GM21390 (cell line): ENCODE results near the gene TNN.
A peak's percentile ranks its signal among the peaks of the same experiment; 100 is the strongest.

ENCODE experiments used
- ATAC-seq: cut with Tn5 transposase; IDR thresholded peaks from one replicate; pipeline ENCODE4 v1.9.1; 2021; ENCODE audit not compliant: unreplicated experiment

Gene TNN

GRCh38 chr1:175137369-175137768 is 69.7 kb downstream of the TNN start:
- no peak for ATAC-seq

DNA sequence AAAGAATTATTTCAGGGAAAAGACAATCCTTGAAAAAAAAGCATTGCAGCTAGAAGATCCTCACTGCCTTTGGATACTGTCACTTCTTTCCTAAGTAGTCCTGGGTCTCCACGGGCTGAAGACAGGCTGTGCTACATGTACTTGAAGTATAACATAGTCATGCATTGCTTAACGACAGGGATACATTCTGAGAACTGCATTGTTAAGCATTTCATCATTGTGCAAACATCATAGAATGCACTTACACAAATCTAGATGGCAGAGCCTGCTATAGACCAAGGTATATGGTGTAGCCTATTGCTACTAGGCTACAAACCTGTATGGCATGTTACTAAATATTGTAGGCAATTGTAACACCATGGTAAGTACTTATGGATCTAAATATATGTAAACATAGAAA is 70.9 kb downstream of the TNN start:
- ATAC-seq, result no peak

- no peak for ATAC-seq
These were observed 78.4 kb downstream of the TNN start for GRCh38 chr1:175145899-175146528.

GRCh38 chr1:175146529-175147213 is 79.0 kb downstream of the TNN start:
- ATAC-seq, result no peak

- ATAC-seq, result no peak
These were observed 79.9 kb downstream of the TNN start for GRCh38 chr1:175147569-175147968.

DNA sequence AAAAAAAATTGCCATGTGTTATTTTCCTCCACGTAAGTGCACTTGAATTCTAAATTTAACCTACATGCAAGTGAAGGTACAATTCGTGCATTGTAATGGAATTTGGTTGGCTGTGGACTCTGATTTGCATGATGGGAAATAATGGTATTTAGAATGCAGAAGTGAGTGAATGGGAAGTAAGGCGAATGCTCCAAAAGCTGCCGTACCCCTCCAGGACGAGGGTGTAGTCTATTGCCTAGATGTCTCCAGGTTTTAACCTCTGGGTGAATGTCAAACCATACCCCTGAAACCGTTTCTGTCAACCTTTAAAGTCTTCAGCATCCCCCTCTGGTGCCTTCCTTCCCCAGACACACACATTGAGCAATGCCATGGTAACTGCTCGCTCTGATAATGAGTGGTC is 80.4 kb downstream of the TNN start:
- no peak for ATAC-seq

DNA sequence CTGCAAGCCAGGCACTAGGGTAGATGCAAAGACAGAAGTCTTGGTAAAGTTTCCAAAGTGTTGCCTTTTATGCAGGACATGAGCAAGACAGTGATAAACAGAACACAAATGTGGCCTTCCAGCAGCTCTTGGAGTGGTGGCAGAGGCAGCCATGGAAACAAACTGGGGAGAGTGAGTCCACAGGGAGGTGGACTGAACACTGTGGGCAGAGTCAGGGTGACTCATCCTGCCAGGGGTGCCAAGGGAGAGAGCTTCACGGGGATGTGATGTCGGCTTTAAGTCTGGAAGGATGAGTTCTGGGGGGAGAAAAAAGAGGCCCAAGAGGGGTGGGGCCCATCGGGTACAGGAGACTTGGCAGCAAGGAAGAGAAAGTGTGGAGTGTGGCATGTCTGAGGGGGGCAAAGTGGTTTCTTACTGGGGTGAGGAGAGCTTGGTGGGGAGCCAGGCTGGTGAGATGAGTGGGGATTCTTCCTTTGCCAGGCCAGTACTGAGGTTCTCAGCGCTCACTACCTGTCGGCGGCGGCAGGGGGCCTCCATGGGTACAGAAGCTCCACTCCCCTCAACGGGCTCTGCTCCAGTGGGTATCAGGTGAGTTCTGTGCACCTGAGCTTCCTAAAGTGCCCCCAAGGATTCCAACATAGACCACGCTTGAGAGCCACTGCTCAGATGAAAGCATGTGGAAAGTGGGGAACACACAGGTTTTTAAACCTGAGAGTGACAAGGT is 83.1 kb downstream of the TNN start:
- no peak for ATAC-seq

- ATAC-seq, result no peak
These were observed 84.5 kb downstream of the TNN start for GRCh38 chr1:175152006-175152652.

DNA sequence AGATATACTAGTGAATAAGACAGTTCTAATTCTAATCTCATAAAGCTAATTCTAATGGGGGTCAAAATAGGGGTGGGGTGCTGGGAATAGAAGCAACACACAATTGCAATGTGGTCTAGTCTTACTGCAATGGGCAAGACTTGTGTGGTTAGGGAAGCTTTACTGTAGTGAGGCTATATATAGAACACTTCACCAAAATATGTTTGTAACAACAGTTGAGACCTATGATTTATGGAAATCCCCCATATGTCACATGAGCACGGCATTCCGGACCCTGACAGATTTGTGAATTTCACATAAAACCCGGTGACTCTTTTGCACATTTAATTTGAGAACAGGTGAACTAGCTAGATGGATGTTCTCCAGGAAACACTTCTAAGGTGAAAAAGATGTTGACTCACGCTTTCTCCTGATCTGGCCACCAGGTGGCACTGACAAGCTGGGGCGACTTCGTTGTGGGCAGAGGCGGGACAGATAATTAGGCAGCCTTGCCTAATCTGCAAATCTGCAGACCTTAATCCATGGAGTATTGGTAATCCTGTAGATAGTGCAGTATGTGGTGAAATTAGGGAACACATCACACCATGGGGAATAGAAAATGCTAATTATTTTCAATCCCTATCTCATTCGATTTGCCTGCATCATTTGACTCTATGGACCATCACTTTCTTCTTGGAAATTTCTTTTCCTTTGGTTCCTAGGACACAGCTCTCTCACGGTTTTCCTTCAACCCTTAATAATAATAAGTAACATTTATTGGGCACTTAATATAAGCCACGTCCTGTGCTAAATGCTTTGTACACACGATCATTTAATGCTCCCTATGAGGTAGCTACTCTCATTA is 87.2 kb downstream of the TNN start:
- ATAC-seq, result peak; percentile 61

DNA sequence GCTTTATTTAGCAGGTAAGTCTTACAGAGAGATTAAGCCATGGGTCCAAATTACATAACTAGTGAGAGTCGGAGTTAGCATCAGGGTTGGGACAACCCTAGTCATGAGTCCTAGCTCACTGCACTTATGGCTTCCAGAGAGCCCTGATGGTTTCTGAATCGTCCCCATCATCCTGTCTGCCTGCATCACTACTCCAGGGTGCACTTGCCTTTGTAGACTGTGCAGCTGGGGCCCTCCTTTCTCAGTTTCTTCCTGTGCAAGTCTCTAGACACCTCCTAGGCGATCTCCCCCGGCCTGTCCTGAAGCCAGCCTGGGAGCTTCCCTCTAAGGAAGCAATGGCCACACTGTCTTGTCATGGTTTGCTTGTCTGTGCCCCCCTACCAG is 87.8 kb downstream of the TNN start:
- no peak for ATAC-seq

GRCh38 chr1:175155936-175156335 is 88.3 kb downstream of the TNN start:
- ATAC-seq, result no peak

DNA sequence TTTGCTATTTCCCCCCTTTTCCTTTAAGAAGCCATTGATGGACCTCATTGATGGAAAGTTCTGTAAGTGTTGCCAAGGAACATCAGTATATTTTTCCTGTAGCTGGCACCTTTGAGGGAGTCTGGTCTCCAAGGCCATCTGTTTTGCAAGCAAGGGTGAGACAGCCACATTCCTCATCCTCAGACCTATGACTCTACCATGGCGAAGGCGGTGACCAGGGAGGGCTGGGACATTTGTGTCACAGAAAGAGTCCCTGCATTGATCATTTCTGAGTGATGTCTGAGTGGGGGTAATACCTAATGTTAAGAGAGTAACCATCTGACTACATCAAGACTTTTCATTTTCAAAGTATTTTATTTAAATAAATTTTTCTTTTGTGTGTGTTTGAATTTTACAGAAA is 89.6 kb downstream of the TNN start:
- no peak for ATAC-seq

GRCh38 chr1:175158170-175158591 is 90.5 kb downstream of the TNN start:
- no peak for ATAC-seq

DNA sequence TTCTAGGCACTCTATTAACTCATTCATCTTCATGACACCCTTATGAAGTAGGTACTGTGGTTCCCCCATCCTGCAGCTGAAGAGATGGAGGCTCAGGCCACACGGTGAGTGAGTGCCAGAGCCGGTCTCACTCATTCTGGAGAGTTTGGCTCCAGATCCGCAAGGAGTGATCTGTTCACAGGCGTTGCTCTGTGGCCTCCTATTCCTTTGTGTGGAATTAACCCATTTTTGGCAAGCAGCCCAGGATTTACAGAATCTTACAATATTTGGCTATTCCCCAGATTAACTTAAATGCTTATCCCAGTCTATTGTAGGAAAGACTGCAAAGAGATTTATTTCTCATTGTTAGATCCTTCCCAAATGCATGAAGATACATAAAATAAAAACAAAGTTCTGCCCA is 95.3 kb downstream of the TNN start:
- ATAC-seq, result no peak

GRCh38 chr1:175163702-175164101 is 96.1 kb downstream of the TNN start:
- ATAC-seq, result no peak

DNA sequence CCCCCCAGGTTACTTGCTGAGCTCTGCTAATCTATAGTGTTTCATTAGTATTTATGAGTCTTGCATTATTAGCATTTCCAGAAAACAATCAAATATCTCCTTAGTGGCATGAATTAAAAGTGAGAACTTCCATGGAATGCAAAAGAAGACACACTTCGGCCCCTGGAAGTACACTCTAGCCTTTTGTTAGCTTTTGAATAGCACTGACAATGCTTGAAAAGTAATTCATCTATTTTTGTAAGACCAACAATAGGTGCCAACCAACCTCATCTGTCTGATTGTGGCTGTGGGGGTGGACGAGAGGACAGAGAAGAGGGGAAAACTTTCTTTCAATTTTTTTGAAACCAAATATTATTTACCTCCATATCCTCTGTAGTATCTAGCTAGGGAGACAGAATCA is 97.1 kb downstream of the TNN start:
- ATAC-seq, result no peak

- no peak for ATAC-seq
These were observed 99.1 kb downstream of the TNN start for GRCh38 chr1:175166746-175167145.

DNA sequence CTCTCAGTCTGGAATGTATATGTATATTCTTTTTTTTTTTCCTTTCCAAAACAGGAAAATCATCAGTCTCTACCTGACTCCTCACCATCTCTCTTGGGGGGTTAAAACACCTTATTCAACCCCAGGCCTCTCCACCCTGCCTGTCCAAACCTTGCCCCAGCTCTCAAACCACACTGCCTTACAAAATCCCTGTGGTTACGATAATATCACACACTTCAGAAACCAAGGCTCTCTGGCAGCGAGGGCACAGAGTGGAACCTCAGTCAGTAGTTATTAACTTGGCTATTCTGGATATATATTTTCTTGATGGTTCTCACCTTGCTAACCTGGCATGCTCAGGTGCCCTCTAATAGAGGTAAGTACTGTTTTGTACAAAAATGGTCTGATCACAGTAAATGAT is 100.2 kb downstream of the TNN start:
- ATAC-seq, result no peak

GRCh38 chr1:175168782-175169181 is 101.1 kb downstream of the TNN start:
- ATAC-seq, result no peak

DNA sequence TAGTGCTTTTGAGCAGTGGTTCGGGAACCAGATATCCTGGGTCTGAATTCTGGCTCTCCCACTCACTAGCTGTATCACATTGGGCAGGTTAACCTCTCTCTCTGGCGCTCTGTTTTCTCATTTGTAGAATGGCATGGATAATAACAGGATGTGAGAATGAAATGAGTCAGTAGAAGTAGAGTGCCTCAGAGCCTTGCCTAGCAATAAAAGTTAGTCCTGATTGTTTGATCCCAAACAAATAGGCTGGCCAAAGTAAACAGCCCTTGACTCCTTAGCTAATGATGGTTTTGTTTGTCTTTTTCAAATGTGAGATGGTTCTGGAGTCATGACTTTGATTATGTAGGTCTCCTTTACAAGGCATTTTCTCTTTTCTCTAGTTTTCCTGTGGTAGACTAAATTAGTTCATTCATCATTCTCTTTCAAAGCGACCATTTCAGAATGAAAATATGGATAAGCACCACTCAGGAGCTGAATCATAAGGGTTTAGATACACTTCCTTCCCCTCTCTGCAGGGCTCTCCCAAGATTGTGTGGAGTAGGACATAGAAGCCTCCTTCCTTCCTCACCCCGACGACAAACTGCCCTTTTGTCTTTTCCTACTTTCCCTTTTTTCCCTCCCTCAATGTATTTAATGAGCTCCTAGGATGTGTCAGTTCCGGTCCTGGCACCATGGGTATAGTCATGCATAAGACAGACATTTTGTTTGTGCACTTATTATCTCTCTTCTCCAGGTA is 101.8 kb downstream of the TNN start:
- ATAC-seq, result no peak
